Epithelial cell of proximal tubule (primary cell): ENCODE measurements around the gene SLC6A6. TPM values are rescaled to one million over a fixed set of nuclear protein-coding genes. Genes with fewer than 3 reads are reported as not detected.

Source experiments
- DNase-seq: peaks from one replicate; pipeline ENCODE4 v3.0.0-alpha.2; 2011; ENCODE audit warnings: low read depth
- H3K4me3 ChIP-seq: 2 replicates; pipeline ENCODE4 v1.5.1; 2011; ENCODE audit warnings: low read depth, mild to moderate bottlenecking, low read length
- total RNA-seq: library from RNA; depleted of rRNA; stranded (reverse); fragments of >200 nt; gene quantifications from 2 replicates; pipeline ENCODE4 v1.2.3, GENCODE V29; 2015
- TF ChIP-seq, protein P1 (sequence below): conservative IDR thresholded peaks from 2 replicates; pipeline ENCODE4 v1.5.1; 2012; ENCODE audit warnings: low read depth, mild to moderate bottlenecking, low read length

SLC6A6 gene
- total RNA-seq, 1 donor from 2014 or later = 27.9 TPM

DNA sequence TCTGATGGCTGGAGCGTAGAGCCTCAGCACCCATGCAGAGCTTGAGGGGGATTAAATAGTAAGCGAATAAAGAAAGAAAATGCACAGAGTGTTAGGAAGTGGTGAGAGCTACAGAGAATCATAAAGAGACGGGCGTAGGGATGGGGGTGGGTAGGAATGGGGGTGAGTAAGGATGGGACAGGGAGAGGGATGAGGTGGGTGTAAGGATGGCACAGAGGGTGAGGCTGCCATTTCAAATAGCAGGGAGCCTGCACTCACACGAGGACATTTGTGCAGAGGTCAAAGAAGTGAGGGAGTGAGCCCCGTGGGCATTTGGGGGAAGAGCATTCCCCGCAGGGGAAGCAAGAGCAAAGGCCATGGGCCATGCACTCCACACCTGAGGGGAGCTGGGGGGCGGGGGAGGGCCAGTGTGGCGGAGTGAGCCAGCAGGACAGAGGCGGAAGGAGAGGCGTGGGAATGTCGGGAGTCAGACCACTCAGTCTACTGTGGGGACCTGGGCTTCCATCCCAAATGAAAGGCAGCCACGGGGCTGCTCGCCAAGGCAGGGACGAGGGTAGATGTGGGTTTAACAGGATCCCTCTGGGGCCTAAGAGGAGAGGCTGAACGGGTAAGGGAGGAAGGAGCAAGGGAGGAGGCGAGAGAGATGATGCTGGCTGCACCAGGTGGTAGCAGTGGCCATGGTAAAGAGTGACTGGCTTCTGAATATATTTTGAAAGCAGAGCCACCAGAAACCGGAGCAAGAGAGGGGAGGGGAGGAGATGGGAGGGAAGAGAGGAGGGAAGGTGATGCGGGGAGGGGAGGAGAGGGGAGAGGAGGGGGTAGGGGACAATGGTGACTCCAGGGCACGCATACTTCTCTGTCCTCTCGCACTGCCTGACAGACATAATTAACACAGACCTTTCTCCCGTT lies 35.2 kb upstream of the SLC6A6 start:
- DNase-seq = no peak
- no peak overlapping the region for H3K4me3 ChIP-seq
- TF ChIP-seq, protein P1, sequence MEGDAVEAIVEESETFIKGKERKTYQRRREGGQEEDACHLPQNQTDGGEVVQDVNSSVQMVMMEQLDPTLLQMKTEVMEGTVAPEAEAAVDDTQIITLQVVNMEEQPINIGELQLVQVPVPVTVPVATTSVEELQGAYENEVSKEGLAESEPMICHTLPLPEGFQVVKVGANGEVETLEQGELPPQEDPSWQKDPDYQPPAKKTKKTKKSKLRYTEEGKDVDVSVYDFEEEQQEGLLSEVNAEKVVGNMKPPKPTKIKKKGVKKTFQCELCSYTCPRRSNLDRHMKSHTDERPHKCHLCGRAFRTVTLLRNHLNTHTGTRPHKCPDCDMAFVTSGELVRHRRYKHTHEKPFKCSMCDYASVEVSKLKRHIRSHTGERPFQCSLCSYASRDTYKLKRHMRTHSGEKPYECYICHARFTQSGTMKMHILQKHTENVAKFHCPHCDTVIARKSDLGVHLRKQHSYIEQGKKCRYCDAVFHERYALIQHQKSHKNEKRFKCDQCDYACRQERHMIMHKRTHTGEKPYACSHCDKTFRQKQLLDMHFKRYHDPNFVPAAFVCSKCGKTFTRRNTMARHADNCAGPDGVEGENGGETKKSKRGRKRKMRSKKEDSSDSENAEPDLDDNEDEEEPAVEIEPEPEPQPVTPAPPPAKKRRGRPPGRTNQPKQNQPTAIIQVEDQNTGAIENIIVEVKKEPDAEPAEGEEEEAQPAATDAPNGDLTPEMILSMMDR = no peak

DNA sequence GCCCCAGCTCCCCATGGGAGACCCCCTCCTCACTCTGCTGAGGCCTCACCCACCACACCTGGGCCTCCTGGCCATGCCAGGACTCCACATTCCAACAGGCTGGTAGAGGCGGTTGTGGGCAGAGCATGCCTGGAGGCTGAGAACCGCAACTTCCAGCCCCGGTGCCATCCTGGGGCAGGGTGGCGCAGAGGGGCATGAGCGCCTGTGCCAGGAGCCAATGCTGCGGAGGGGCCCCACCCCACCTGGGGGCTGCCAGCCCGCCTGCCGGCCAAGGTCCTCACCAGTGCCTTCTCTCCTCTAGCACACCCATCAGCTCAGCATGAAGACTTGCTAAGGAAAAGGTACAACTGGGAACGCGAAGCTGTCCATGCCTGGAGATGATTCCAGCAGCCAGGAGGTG lies 34.3 kb upstream of the SLC6A6 start:
- H3K4me3 ChIP-seq = no peak overlapping the region
- DNase-seq = no peak
- TF ChIP-seq, protein P1 = no peak

DNA sequence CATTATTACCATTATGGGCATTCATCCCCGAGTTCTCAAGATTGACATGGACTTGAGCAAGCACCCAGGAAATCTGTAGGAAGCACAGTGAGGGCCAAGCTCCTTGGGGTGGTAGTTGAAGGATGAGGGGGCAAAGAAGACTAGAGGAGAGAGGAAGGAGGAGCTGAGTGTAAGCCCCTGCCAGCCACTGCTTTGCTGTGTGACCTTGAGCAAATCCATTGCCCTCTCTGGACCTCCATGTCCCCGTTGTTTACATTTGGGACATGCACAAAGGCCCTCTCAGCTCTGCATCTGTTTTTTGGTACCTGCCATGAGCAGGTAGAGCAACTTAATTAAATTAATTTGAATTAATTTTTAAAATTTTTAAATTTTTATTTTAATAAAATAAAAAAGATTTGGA lies 33.5 kb upstream of the SLC6A6 start:
- no peak overlapping the region for H3K4me3 ChIP-seq
- DNase-seq = no peak
- TF ChIP-seq, protein P1 = no peak

DNA sequence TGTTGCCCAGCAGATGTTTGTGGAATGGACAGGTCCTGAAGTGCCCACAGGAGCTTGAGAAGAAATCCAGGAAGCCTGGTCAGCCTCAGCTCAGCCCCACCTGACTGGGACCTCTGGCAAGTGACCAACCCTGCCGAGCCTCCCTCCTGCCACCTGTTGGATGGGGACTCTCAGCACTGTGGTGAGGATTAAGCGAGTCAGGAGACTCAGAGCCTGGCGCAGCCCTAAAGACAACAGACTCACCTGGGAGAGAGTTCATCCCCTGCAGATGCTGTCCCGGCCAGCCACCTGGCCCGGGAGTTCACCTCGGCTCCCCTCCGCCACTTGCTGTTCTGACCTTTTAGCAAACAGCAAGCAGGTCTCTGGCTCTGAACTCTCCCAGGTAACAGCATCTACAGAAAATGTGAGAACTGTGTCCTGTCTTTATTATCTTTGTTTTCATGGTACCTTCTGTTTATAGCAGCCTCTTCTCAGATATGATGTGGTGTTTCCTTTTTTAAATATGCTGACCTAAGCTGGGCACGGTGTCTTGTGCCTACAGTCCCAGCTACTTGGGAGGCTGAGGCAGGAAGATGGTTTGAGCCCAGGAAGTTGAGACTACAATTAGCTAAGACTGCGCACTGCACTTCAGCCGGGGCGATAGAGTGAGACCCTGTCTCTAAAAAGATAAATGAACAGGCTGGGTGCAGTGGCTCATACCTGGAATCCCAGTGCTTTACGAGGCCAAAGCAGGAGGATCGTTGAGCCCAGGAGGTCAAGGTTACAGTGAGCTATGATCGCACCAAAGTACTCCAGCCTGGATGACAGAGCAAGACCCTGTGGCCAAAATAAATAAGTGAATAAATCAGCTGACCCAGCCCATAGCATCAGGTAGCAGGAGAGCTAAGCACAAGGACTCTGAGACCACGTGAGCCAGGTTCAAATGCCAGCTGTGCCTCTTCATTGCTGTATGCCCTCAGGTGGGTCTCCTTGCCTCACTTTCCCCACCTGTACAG lies 32.4 kb upstream of the SLC6A6 start:
- TF ChIP-seq, protein P1 = peak; percentile 53
- DNase-seq = no peak
- H3K4me3 ChIP-seq = no peak overlapping the region

DNA sequence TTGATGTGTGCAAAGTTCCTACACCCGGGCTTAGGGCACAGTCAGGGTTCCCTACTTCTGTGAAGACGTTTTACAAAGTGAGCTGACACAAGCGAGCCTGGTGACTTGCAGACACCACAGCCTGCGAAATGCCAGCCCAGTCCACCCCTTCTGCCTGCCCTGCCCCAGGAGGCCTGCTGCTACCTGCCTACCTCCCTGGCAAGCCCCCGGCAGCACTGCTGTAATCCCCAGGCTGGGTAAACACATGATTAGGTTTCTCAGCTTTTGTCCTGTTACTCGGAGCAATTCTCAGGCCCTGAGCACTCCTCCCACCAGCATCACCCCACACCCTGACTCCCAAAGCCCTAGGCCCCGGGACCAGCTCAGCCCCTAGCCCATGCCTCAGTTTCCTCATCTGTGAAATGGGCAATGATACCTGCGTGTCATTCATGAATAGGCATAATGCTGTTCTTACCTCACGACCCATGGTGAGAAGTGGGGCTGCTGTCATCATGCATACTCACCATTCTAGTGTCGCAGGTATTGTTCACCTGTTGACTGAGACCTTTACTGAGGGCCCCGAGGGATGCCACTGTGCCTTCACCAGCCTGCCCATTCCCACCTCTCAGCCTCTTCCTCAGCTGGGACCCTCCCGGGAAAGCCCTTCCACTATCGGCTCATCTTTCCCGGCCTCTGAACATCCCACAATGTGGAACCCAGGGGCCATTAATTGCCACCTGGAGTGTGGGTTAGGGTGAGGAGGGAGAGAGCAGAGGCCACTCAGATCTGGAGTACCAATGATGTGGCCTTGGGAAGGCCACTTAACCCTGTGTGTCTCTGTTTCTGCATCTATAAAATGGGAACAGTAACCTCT lies 31.5 kb upstream of the SLC6A6 start:
- no peak for DNase-seq
- H3K4me3 ChIP-seq = no peak overlapping the region

More for the DNA sequence above, 31.5 kb upstream of the SLC6A6 start:
- TF ChIP-seq, protein P1 = no peak
